Upper lobe of left lung (tissue), 6 donors: Measurements from ENCODE around the gene MYOG. TPM values are rescaled to one million over a fixed set of nuclear protein-coding genes. Genes with fewer than 3 reads are reported as not detected.
A peak's percentile ranks its signal among the peaks of the same experiment; 100 is the strongest.

Experiments used
- ATAC-seq, 2 donors: fragments of 200-7000 bp; cut with Tn5 transposase; one replicate each; pipeline ENCODE4 v1.9.1; 2022; ENCODE audit warnings: mild to moderate bottlenecking in 2 of 2, moderate library complexity in 2 of 2; ENCODE audit not compliant: low FRiP score in 2 of 2
- DNase-seq, 2 donors: peaks; one replicate each; pipeline ENCODE4 v3.0.0-alpha.2; 2019 to 2020
- H3K27ac ChIP-seq, 4 donors: fragments of 200-600 bp; sonication (generic); one replicate each; pipeline ENCODE4 v1.5.1; 2016 to 2019
- H3K27me3 ChIP-seq, 4 donors: fragments of 200-600 bp; sonication (generic); one replicate each; pipeline ENCODE4 v1.5.1; 2017 to 2019
- H3K36me3 ChIP-seq, 4 donors: fragments of 200-600 bp; sonication (generic); one replicate each; pipeline ENCODE4 v1.5.1; 2016 to 2019
- H3K4me1 ChIP-seq, 4 donors: fragments of 200-600 bp; sonication (generic); one replicate each; pipeline ENCODE4 v1.5.1; 2018 to 2019
- H3K4me3 ChIP-seq, 4 donors: fragments of 200-600 bp; sonication (generic); one replicate each; pipeline ENCODE4 v1.5.1; 2017 to 2019; ENCODE audit warnings: mild to moderate bottlenecking in 2 of 4, moderate library complexity in 1 of 4
- H3K9me3 ChIP-seq, 4 donors: fragments of 200-600 bp; sonication (generic); one replicate each; pipeline ENCODE4 v1.5.1; 2018 to 2019
- EP300 ChIP-seq, 4 donors: sonication (generic); formaldehyde crosslinking; IDR thresholded peaks; one replicate each; pipeline ENCODE4 v1.5.1; 2017; ENCODE audit warnings: antibody characterized with exemption in 4 of 4, control low read depth in 2 of 4
- POLR2A ChIP-seq, 4 donors: fragments of 450-650 bp; IDR thresholded peaks; one replicate each; pipeline ENCODE4 v1.5.1; 2016 to 2017; ENCODE audit warnings: antibody characterized with exemption in 4 of 4, mild to moderate bottlenecking in 2 of 4
- POLR2AphosphoS5 ChIP-seq, 2 donors: sonication (generic); formaldehyde crosslinking; IDR thresholded peaks; one replicate each; pipeline ENCODE4 v1.5.1; 2017; ENCODE audit warnings: antibody characterized with exemption in 2 of 2
- WGBS, 2 donors: methylation state at CpG; one replicate each; pipeline ENCODE4 v1.1.5; 2017 to 2018; 5-methylcytosine and 5-hydroxymethylcytosine counted together
- total RNA-seq, 6 donors: library from RNA; depleted of rRNA in 4 of 6; stranded (reverse); fragments of >200 nt in 4 of 6; gene quantifications; one replicate each; pipeline versions ENCODE4 v1.1.0 to v1.2.1, GENCODE V29; 2016 to 2021
- TF ChIP-seq, protein P1 (sequence below), 6 experiments: fragments of 450-650 bp in 4 of 6; fragments of 200-600 bp in 2 of 6; sonication (generic) in 2 of 6; IDR thresholded peaks; one replicate each; pipeline ENCODE4 v1.5.1; 2016 to 2019; ENCODE audit warnings: antibody characterized with exemption in 6 of 6
- donor health status: DM: no; HTN: no; CAD: no; lungs with moderate emphysema.
- donor health status: DM: no; HTN: yes; CAD: no; lungs with severe emphysema.

MYOG gene
- total RNA-seq, 6 donors from 2014 or later = not detected

DNA sequence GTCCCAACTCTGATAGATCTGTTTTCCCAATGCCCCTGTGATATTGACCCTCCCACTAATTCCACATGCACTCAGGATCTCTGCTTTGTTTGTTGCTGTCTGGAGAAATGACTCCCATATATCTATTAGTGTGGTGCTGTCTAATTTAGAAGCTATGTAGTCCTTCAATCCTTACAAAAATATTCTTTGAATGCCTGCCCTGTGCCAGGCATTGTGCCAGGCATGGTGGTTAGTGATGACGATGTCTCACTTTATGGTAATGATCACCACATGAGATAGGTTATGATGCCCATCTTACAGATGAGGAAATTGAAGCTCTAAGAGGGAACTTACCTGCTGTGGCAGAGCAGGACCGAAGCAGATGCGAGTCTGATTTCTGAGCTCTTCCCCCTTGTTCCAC is 12.9 kb downstream of the MYOG start:
- Histone ChIP-seq H3K4me1 (peaks cover 24 to 36% (median 34%) of the 10 kb centered on the region in 4 donors), H3K4me3 (no peak overlapping the region), H3K27ac (no peak overlapping the region), H3K36me3 (no peaks in the 10 kb centered on the region), H3K9me3 (no peaks in the 10 kb centered on the region), H3K27me3 (peaks cover 0 to 11% (median 4%) of the 10 kb centered on the region in 4 donors)
- ATAC-seq = no peak
- DNase-seq = no peak
- TF ChIP-seq POLR2AphosphoS5 (IDR thresholded peaks at IDR 0.05) (no peak), POLR2A (IDR thresholded peaks at IDR 0.05) (no peak), EP300 (IDR thresholded peaks at IDR 0.05) (no peak)
- TF ChIP-seq, protein P1, sequence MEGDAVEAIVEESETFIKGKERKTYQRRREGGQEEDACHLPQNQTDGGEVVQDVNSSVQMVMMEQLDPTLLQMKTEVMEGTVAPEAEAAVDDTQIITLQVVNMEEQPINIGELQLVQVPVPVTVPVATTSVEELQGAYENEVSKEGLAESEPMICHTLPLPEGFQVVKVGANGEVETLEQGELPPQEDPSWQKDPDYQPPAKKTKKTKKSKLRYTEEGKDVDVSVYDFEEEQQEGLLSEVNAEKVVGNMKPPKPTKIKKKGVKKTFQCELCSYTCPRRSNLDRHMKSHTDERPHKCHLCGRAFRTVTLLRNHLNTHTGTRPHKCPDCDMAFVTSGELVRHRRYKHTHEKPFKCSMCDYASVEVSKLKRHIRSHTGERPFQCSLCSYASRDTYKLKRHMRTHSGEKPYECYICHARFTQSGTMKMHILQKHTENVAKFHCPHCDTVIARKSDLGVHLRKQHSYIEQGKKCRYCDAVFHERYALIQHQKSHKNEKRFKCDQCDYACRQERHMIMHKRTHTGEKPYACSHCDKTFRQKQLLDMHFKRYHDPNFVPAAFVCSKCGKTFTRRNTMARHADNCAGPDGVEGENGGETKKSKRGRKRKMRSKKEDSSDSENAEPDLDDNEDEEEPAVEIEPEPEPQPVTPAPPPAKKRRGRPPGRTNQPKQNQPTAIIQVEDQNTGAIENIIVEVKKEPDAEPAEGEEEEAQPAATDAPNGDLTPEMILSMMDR (IDR thresholded peaks at IDR 0.05) = no peak
- WGBS, 2 donors = 84 to 96% methylated on average over 3 of the region's 3 CpGs

DNA sequence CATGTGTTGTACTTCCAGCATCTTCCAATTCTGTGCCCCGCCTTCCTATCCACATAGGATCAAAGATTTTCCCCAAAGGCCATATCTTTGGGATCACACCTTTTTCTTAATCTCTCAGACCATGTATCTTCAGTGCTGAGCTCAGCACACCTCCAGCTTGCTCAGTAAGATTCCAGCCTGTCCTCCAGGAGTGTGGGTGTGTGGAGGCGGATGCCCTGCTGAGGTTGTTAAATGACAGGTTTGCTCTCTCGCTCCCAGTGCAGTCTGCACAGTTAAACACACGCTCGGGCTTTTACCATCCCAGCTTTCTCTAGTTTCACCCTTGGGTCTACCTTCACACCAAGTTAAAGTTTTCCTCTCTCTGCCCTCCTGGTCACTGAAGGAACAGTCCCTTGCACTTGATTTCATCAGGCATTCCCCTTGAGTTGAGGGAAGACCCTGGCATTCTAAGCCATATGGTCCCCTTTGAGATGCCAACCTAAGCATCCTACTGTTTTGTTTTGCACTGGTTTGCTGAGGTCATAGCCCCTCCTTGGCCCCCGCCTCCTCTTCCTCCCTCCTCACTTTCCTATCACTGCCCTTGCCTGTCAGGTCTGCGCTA is 13.7 kb downstream of the MYOG start:
- WGBS, 2 donors = 92 to 93% methylated on average over 7 of the region's 7 CpGs
- no peaks in the 10 kb centered on the region for H3K9me3 ChIP-seq
- H3K36me3 ChIP-seq = no peaks in the 10 kb centered on the region
- H3K27me3 ChIP-seq = peaks cover 0 to 11% (median 4%) of the 10 kb centered on the region in 4 donors
- no peak for ATAC-seq
- no peak for TF ChIP-seq EP300 (IDR thresholded peaks at IDR 0.05)
- TF ChIP-seq, protein P1 (IDR thresholded peaks at IDR 0.05) = no peak
- TF ChIP-seq POLR2AphosphoS5 (IDR thresholded peaks at IDR 0.05) = no peak
- TF ChIP-seq POLR2A (IDR thresholded peaks at IDR 0.05) = no peak
- peaks cover 24 to 36% (median 34%) of the 10 kb centered on the region in 4 donors for H3K4me1 ChIP-seq
- DNase-seq = no peak
- H3K27ac ChIP-seq = no peak overlapping the region
- H3K4me3 ChIP-seq = no peak overlapping the region

DNA sequence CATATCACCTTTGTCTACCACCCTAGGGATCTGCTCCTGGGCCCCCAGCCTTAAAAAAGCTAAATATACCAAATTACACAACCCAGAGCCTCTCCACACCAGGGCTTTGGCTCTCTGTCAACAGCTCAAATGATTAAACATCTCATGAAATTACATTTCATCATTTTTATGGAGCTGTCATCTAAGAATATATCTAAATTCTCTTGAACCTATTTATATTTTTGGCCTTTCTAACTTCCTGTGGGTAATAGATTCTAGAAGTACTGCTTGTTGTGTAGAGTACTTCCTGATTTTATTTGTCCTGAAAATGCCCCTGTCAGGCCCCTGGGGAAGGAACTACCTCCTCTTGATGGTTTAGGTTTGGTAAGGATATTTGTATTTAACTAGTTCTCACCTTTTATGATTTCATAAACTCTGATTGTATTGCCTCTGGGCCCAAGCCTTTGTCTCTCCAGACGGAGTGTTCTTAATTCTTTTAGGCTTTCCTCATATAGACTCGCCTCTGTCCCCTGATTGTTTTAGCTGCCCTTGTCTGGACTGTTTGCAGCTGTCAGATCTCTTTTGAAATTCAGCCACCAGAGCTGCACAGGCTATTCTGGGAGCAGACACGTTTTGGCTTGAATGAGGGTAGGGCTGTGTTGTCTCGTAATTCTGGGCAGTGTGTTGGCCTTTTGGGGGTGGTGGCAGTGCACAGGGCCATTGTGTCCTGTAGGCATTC is 16.6 kb downstream of the MYOG start:
- ATAC-seq (peak; percentile 50 to 64), DNase-seq (no peak)
- no peaks in the 10 kb centered on the region for H3K9me3 ChIP-seq
- TF ChIP-seq, protein P1 (IDR thresholded peaks at IDR 0.05) = no peak
- TF ChIP-seq POLR2A (IDR thresholded peaks at IDR 0.05) (no peak), POLR2AphosphoS5 (IDR thresholded peaks at IDR 0.05) (no peak)
- peak overlapping the region; percentile 30 to 69 (median 48) for H3K27ac ChIP-seq
- no peaks in the 10 kb centered on the region for H3K36me3 ChIP-seq
- H3K27me3 ChIP-seq = no peaks in the 10 kb centered on the region
- H3K4me3 ChIP-seq = no peak overlapping the region
- H3K4me1 ChIP-seq = peaks cover 17 to 21% (median 20%) of the 10 kb centered on the region in 4 donors
- 20 to 24% methylated on average over 4 of the region's 4 CpGs for WGBS, 2 donors

DNA sequence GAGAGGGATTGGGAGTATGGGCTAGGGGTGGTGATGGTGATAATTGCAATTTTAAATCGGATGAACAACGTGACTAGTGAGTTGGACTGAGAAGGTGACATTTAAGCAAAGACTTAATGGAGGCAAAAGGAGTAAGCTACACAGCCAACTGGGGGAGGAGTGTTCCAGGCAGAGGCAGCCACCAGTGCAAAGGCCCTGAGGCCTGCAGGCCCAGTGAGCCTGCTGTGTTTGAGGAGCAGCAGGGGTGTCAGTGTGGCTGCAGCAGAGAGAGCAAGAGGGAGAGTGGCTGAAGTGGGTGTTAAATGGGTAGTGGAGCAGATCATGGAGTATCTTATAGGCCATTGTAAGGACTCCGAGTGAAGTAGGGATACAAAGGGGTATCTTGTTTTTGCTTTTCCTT is 18.8 kb downstream of the MYOG start:
- TF ChIP-seq POLR2AphosphoS5 (IDR thresholded peaks at IDR 0.05) (no peak), POLR2A (IDR thresholded peaks at IDR 0.05) (no peak), EP300 (IDR thresholded peaks at IDR 0.05) (no peak)
- TF ChIP-seq, protein P1 (IDR thresholded peaks at IDR 0.05) = no peak

More for the DNA sequence above, 18.8 kb downstream of the MYOG start:
- Histone ChIP-seq H3K9me3 (no peaks in the 10 kb centered on the region), H3K27me3 (no peaks in the 10 kb centered on the region), H3K27ac (no peak overlapping the region), H3K4me1 (peaks cover 17 to 21% (median 20%) of the 10 kb centered on the region in 4 donors), H3K36me3 (no peaks in the 10 kb centered on the region), H3K4me3 (no peak overlapping the region)
- ATAC-seq (no peak), DNase-seq (no peak)
- 97% methylated on average over 3 of the region's 3 CpGs for WGBS, 2 donors
